Forelimb muscle (tissue), 1 donor: Measurements from ENCODE around the gene ELAPOR2. TPM values are rescaled to one million over a fixed set of nuclear protein-coding genes. Genes with fewer than 3 reads are reported as not detected.
"Not testable (repeated sequence)": the region's sequence is repeated elsewhere in the genome, so short reads cannot be mapped to it uniquely, and the experiment has no call there.

Source experiments
- DNase-seq: peaks from one replicate; pipeline ENCODE4 v3.0.0-alpha.2; 2013; ENCODE audit warnings: low read depth
- polyA plus RNA-seq: library from polyadenylated mRNA; unstranded; fragments of 120-200 nt; gene quantifications from one replicate; pipeline ENCODE4 v1.2.1, GENCODE V29; 2013; ENCODE audit not compliant: insufficient read length

The ELAPOR2 gene, protein sequence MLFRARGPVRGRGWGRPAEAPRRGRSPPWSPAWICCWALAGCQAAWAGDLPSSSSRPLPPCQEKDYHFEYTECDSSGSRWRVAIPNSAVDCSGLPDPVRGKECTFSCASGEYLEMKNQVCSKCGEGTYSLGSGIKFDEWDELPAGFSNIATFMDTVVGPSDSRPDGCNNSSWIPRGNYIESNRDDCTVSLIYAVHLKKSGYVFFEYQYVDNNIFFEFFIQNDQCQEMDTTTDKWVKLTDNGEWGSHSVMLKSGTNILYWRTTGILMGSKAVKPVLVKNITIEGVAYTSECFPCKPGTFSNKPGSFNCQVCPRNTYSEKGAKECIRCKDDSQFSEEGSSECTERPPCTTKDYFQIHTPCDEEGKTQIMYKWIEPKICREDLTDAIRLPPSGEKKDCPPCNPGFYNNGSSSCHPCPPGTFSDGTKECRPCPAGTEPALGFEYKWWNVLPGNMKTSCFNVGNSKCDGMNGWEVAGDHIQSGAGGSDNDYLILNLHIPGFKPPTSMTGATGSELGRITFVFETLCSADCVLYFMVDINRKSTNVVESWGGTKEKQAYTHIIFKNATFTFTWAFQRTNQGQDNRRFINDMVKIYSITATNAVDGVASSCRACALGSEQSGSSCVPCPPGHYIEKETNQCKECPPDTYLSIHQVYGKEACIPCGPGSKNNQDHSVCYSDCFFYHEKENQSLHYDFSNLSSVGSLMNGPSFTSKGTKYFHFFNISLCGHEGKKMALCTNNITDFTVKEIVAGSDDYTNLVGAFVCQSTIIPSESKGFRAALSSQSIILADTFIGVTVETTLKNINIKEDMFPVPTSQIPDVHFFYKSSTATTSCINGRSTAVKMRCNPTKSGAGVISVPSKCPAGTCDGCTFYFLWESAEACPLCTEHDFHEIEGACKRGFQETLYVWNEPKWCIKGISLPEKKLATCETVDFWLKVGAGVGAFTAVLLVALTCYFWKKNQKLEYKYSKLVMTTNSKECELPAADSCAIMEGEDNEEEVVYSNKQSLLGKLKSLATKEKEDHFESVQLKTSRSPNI
- polyA plus RNA-seq: 4.1 TPM

GRCh38 chr7:87059525-87060287 is at the start of gene ELAPOR2:
ELAPOR2 (minus strand) TSS chr7:87059654; CDS start chr7:87059513, 141 bp downstream.
- peak; percentile 13 for DNase-seq

DNA sequence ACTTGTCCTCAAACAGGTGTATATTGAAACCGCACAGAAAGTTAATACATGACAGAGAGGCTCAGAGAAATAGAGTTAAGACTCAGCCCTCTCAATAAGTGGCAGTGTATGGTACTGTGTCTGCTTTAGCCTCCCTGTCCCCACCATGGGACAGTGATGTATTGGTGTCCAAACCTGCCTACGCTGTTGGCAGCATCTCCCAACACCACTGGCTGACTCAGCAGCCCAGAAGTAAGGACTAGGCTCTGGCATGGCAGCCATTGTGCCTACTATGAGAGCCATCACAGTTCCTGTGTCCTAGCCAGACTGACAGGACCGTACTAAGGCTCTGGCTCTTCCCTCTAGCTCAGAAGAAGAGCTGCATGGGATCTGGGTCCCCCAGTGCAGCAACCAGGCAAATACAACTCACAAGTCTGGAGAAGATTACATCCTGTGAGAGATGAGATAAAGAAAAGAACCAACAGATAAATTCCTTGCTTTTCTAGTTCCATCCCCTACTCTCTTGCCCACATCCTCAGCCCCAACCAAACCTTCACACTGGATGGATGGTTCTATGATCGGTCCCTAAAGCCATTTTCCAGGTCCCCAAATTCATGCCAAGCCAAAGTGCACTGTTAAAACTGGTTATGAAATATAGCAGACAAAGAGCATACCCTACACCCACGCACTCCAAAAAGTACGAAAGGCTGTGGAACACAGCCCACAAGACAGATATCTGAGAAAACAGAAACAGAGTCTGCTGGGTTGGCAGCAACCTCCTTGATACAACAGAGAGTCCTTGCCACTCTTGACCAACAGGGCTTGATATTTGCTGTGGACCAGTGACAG is 48.7 kb upstream of the ELAPOR2 start:
- DNase-seq: no peak

- no peak for DNase-seq
Measured at GRCh38 chr7:87106974-87107612, 47.6 kb upstream of the ELAPOR2 start.

DNA sequence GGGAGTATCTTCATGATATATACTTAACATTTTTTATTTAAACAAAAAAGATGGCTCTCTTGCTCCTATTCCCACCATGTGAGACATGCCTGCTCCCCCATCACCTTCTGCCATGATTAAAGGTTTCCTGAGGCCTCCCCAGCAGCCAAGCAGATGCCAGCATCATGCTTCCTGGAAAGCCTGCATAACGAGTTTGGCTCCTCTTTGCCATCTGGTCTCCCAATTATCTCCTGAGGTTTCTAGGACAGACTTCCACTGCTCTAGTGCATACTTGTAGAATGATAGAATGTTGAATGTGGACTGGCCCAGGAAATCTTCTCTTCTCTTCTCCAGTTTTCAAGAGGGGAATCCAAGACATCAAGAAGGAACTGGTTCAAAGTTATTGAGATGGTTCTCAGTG is 45.9 kb upstream of the ELAPOR2 start:
- DNase-seq: no peak

GRCh38 chr7:87100326-87100725 is 40.9 kb upstream of the ELAPOR2 start:
- no peak for DNase-seq

DNA sequence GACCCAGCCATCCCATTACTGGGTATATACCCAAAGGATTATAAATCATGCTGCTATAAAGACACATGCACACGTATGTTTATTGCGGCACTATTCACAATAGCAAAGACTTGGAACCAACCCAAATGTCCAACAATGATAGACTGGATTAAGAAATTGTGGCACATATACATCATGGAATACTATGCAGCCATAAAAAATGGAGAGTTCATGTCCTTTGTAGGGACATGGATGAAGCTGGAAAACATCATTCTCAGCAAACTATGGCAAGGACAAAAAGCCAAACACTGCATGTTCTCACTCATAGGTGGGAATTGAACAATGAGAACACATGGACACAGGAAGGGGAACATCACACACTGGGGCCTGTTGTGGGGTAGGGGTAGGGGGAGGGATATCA is 37.9 kb upstream of the ELAPOR2 start:
- DNase-seq: not testable (repeated sequence)

DNA sequence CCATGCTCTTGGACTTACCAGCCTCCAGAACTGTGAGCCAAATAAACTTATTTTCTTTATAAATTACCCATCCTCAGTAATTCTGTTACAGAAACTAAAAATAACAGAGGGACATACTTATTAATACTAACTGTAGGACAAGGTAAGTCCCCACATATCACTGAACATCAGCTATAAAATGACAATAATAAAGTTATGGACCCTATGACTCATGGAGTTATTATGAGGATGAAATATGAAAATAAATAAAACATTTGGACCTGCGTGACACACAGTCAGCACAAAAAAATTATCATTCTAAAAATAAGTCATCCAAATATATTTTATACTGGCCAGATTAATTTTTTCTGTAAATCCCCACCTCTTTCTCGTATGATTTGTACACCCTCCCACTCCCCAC is 34.9 kb upstream of the ELAPOR2 start:
- DNase-seq: no peak

- no peak for DNase-seq
Measured at GRCh38 chr7:87092568-87093091, 33.2 kb upstream of the ELAPOR2 start.

- no peak for DNase-seq
Measured at GRCh38 chr7:87091487-87092066, 32.1 kb upstream of the ELAPOR2 start.

DNA sequence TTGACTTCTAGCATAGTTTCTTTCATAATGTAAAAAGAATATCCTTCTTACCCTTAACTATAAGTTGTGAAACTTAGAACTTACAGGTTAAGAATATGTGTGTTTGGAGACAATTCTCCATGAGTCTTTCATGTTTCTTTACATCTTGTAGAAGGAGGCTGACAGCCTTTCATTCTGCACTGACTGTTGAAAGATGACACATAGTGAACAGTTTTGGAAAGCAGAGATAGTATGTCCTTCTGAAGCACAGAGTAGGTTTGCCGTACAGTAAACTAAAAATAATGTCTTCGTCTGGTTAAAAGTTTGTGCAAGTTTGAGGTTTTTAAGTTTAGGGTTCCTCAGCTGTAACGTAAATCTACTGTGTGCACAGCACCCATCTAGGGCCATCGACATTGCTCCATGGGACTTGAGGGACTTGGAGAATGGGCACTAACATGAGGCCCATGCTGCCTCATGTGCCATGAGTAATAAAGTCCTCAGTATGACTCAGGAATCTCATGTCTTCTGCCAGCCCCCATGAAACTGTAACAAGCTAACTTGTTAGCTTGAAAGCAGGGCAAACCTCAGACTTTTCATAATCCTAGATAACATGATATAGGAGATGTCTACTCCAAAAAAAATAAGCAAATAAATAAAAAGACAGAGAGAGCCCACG is 24.5 kb upstream of the ELAPOR2 start:
- no peak for DNase-seq

GRCh38 chr7:87082675-87083074 is 23.2 kb upstream of the ELAPOR2 start:
- no peak for DNase-seq

GRCh38 chr7:87075671-87076404 is 16.4 kb upstream of the ELAPOR2 start:
- DNase-seq: no peak

DNA sequence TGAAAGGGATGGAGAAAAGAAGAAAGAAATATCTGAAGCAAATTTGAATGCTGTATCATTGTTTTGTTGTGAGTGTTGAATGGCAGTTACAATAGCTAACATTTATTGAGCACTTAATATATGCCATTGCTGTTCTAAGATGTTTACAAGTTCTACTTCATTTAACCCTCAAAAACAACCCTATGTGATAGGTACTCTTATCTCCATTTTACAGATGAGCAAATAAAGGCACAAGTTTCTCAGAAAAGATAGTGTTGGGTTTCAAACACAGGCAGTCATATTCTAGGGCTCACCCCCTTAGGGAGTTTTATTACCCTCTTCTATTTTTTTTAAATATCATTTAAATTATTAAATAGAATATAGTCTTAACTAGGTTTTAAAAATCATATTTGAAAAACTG is 8.3 kb upstream of the ELAPOR2 start:
- DNase-seq: no peak

- no peak for DNase-seq
Measured at GRCh38 chr7:87060288-87060537, 759 bp upstream of the ELAPOR2 start.

- no peak for DNase-seq
Measured at GRCh38 chr7:87058744-87059524, 520 bp downstream of the ELAPOR2 start.

GRCh38 chr7:87057210-87057609 is 2.2 kb downstream of the ELAPOR2 start:
- DNase-seq: no peak

DNA sequence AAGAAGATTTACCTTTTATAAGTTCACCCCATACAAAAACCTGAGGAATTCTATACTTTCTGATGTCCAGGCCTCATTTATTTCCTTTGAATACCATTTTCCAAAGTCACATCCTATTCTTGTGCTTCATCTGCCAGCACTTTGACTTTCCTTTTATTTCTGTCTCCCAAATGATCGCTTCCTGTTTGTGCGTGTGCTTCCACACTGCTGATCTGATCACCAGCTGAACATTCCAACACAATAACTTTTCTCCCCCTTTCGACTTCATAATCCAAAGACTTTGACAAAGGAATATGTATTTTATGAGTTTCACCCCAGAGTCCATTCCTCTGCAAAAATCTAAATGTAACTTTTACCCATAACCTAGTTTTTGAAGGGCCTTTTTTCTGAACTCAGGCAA is 3.1 kb downstream of the ELAPOR2 start:
- DNase-seq: no peak

DNA sequence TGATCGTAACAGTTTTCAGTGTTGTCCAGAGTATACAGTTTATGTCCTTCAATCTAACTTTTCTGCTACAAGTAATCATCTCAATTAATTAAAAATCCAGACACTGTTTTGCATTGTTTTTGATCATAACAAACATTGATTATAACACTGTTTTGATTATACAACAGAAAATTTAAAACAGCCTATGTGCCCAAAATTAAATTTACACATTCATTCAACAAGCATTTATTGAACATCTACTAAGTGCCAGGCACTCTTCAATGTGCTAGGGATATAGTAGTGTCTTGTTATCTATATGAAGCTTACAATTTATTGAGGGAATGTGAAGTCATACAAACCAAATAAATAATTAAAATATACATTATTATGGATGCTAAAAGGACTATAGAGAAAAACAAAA is 10.6 kb downstream of the ELAPOR2 start:
- DNase-seq: no peak
